Raji (cell line): ENCODE results near the gene FAT4.

Experiments
- POLR2A ChIP-seq: IDR thresholded peaks from 2 replicates; pipeline ENCODE4 v1.6.1; 2011; ENCODE audit warnings: low read depth, low read length, control low read depth; ENCODE audit not compliant: insufficient read depth

The FAT4 gene

DNA sequence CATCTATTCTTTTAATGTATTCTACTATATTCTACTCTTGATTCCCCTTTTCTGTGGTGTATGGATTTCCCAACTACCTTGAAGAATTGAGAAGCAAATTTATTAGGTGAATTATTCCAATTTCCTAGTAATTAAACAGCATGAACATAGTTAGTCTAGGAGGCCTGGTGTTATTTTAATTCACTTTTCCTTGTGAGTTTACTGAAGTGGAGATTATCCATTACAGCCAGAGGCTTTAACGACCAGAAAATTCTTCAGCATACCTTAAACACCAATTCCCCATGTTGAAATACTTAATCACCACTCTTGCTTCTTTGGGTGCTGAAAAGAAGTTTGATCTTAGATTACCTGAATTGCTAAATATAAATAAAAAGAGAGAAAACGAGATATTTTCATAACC, 29.4 kb downstream of the FAT4 start:
- no peak for TF ChIP-seq POLR2A

DNA sequence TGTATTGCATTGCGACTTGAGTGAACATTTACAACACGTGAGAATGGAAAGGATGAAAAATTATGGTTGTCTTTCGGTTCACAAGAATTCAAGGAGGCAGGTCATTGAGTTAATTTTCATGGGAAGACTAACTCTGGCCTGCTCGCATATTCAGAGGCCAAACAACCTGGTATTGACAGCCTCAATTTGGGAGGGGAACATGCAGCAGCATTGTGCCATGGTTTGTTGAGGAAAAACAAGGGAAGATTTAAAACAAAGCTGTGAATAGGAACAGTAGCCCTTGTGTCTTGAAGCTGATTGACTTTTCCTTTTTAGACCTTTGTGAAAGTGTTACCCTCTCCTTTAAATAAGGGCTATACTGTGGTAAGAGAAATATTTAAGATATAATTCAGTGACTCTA, 31.9 kb downstream of the FAT4 start:
- TF ChIP-seq POLR2A = no peak

DNA sequence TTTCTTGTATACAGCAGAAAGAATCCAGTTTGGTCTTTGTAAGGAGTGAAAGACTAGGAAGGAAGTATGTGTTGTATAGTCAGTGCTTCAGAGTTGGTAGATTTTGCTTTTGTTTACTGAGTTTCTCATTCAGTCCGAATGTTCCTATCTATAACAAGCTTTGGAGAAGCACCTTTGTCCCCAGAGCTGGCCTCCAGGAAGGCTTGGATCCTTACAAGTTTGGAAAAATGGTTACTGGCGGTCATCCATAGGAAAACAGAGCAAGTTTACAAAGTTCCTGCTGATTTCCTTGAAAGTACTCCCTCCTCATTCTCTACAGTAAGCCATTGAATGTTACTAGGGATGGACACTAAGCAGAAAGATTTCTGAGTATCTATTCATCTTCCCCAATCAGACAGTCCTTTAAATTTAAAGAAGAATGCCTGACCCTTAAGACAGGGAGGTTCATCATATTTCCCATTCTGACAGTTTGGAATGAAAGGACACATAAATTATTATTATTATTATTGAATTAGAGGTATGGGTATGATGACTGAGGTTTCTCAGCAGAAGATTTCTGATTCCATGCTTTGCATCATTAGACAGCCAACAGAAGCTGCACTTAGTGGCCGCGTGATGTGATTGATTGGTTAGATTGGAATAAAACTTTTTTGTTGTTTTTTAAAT, 35.8 kb downstream of the FAT4 start:
- TF ChIP-seq POLR2A = no peak

DNA sequence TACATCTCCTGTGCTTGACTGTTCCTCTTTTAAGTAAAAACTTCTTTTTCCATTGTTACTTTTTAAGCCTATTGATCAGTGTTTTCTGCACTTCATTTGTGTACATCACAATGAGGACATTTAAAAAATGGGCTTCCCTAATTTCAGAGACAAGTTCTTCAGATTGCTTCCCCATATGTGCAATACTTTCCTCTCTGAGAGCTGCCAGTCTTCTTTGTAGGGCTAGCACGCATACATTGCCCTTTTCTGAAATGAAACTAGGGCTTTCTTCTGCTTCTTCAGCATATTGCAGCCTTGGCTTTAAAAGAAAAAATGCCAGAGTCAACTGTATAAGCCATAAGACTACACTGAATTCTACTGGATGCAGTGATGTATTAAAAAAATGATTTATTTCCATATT, 37.8 kb downstream of the FAT4 start:
- TF ChIP-seq POLR2A = no peak

DNA sequence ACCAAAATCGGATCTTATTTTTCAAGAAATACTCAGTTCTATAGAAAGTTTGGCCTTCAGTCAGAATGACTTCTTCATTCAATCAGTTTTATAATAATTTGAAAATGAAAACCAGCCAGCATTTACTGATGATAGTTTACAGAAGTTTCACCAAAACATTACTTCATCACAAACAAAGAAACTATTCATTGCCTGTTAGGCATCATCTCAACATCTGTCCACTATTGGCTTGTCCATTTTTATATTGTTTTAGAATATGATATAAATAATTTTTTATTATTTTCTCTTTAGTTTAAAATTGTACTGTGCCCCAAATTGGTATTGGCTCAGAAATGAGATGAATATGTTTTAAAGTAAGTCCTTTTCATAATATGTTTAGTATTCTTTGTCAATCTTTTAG, 38.4 kb downstream of the FAT4 start:
- no peak for TF ChIP-seq POLR2A

DNA sequence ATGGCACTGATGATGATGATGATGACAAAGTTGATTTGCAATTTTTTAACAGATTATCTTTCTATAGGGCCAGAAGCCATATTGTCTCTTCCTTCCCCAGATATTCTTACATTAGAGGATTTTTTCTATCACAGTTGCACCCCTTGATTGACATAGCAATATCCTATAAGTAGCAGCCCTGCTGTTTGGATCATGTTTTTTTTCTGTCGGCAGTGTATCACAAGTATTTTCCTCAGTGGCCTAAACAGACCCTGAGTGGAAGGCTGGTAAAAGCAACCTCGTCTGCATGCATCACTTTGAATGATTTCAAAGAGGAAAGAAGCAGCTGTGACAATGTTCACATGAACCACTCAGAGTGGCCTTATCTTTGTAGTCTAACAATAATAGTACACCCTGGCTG, 41.0 kb downstream of the FAT4 start:
- TF ChIP-seq POLR2A = no peak

DNA sequence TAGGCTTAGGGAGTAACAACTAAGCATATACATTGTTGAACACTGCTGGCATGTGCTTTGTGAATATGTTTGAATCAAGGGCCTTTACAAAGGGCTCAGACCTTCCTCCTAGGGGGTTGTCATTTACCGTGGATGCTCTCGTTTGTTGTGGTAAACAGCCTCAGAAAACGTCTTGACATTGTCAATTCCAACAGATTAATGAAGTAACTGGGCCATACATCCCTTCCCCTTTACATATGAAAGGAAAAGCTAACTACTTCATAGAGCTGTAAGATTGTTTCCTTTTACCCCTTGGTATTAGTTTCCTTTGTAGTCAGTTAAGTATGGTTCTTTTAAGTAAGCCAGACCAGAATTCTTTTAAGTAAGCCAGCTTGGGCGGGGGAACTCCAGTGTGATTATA, 42.9 kb downstream of the FAT4 start:
- TF ChIP-seq POLR2A = no peak

DNA sequence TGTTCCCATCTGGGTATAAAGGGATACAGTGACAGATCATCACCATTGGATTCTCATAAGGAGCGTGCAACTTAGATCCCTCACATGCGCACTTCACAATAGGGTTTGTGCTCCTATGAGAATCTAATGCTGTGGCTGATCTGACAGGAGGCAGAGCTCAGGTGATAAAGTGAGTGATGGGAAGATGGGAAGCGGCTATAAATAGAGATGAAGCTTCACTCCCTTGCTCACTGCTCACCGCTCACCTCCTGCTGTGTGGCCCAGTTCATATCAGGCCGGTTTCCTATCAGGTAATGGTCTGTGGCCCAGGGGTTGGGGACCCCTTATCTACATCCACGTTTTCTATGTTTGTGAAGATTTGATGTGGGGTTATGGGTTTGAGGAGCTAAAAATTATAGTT, 43.7 kb downstream of the FAT4 start:
- no peak for TF ChIP-seq POLR2A

DNA sequence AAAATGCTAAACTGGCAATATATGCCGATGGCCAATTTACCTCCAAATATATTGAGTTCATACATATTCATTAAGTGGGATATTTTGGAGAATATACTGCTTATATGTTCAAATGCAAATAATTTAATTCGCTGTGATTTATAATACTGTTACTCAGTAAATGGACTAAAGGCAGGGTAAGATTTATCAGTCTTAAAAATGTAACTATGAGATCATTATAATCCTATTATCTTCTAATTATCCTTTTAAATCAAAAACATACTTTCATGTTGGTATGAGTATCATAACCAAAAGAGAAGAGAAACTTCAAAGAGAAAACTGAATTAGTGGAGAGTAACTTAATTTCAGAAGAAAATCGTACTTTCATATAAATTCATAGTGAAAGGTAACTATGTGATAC, 44.6 kb downstream of the FAT4 start:
- TF ChIP-seq POLR2A = no peak

DNA sequence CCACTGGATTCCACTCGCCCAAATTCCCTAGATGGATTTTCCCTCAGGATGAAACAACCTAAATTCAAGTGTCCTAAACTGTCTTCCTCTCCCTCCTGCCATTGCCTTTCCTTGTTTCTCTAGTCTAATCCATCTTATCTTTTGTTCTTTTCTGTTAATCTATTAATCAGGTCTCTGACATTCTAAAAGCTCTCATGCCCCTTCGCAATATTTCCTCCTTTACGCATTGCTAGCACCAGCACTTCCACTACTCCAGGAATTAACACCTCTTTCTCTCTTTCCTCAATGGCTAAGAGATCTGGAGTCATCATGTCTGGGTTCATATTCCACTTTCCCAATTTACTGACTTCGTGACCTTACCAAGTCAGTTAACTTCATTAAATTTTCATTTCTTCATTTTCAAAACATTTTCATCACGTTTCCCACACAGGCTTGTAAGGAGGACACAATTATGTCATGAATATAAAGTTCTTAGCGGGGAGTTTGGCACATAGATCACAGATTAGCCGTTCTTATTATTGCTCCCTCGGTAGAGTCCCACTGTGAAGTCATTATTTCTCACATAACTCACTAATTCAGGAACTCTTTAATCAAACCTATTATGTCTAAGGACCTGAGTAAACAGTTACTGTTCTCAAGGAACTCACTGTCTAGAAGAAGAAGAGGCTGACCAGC, 45.3 kb downstream of the FAT4 start:
- TF ChIP-seq POLR2A = no peak

DNA sequence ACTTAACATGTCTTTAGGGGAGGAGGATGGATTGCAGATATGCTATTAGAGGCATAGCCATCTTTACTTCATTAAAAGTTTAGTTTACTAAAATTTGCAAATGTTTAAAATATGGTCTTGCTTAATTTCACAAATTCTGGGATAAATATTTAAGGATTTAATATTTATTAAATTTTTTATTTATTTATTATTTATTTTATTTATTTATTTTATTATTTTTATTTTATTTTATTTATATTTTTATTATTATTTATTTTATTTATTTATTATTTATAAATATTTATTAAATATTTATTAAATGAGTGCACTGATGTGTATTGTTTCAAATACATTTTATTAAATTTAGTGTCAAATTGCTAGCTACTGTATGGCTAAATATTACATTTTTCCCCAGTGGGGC, 46.0 kb downstream of the FAT4 start:
- no peak for TF ChIP-seq POLR2A
